K562 (cell line): ENCODE results near the gene ONECUT1. TPM values are rescaled to one million over a fixed set of nuclear protein-coding genes. Genes with fewer than 3 reads are reported as not detected.

Experiments used
- ATAC-seq: fragments of 200-7000 bp; cut with Tn5 transposase; 3 replicates; pipeline ENCODE4 v1.9.1; 2020; ENCODE audit warnings: moderate library complexity
- BruUV-seq: library from RNA; stranded (reverse); fragments of 400-500 nt; replicated peaks from 2 replicates; lab custom pipeline; 2021; lab: Mats Ljungman, UMichigan
- CTCF ChIA-PET: fragments of 300-600 bp; formaldehyde crosslinking; extraction: SDS; loops from one replicate; lab custom pipeline; 2021; ENCODE audit warnings: low intra/inter-chr PET ratio; lab: Yijun Ruan, JAX
- POLR2A ChIA-PET: fragments of 300-600, 350-650 bp; sonication (Branson Sonifier 250); formaldehyde crosslinking; extraction: SDS; loops from one replicate; lab custom pipeline; 2021; ENCODE audit warnings: antibody characterized with exemption, inconsistent platforms; lab: Yijun Ruan, JAX
- DNase-seq, 4 experiments: peaks; one replicate each; pipeline versions ENCODE4 v3.0.0 to v3.0.0-alpha.2; 2011 to 2018; ENCODE audit warnings: low spot score in 3 of 4, mixed read lengths in 3 of 4; ENCODE audit errors: extremely low read depth in 1 of 4
- FAIRE-seq: peaks from 2 replicates; lab custom pipeline; 2011; peaks lifted over from hg19 to GRCh38; lab: Jason Lieb, UNC
- H2AFZ ChIP-seq: 2 replicates; pipeline ENCODE4 v1.6.0; 2011; ENCODE audit warnings: low read depth, low read length, control low read depth, inconsistent platforms
- H3K27ac ChIP-seq: fragments of 200-600 bp; 3 replicates; pipeline ENCODE4 v1.8.0; 2011; ENCODE audit warnings: low read depth, mild to moderate bottlenecking, control low read depth, inconsistent platforms, low read length, moderate library complexity, mixed read lengths; ENCODE audit errors: extremely low read depth
- H3K27me3 ChIP-seq, 2 experiments: fragments of 300-600 bp in 1 of 2; 2 replicates in 1 of 2; 3 replicates in 1 of 2; pipeline versions ENCODE4 v1.6.0 to v1.8.0; 2011; ENCODE audit warnings: inconsistent platforms in 2 of 2, low read length in 2 of 2, mild to moderate bottlenecking in 1 of 2, mixed read lengths in 1 of 2, moderate library complexity in 1 of 2; ENCODE audit not compliant: control insufficient read depth in 2 of 2, insufficient read depth in 2 of 2
- H3K36me3 ChIP-seq: fragments of 300-600 bp; 3 replicates; pipeline ENCODE4 v1.8.0; 2011; ENCODE audit warnings: mild to moderate bottlenecking, low read length, inconsistent platforms; ENCODE audit not compliant: control insufficient read depth, insufficient read depth
- H3K4me1 ChIP-seq, 2 experiments: fragments of 200-600 bp in 1 of 2; replicated peaks in 1 of 2; 2 replicates in 1 of 2; 3 replicates in 1 of 2; pipeline versions ENCODE4 v1.5.1 to v1.8.0; 2011; ENCODE audit warnings: inconsistent platforms in 2 of 2, low read length in 2 of 2, mild to moderate bottlenecking in 1 of 2, mixed read lengths in 1 of 2, moderate library complexity in 1 of 2; ENCODE audit not compliant: control insufficient read depth in 2 of 2, insufficient read depth in 2 of 2
- H3K4me2 ChIP-seq: 2 replicates; pipeline ENCODE4 v1.6.1; 2011; ENCODE audit warnings: low read length, control low read depth, inconsistent platforms, mixed read lengths; ENCODE audit not compliant: insufficient read depth
- H3K4me3 ChIP-seq: fragments of 200-600 bp; sonication (generic), shearing (Covaris generic); 2 replicates; pipeline ENCODE4 v1.5.1; 2016; ENCODE audit warnings: control low read depth, inconsistent platforms
- H3K79me2 ChIP-seq: fragments of 200-600 bp; 3 replicates; pipeline ENCODE4 v1.8.0; 2011; ENCODE audit warnings: low read length, inconsistent platforms; ENCODE audit not compliant: control insufficient read depth, insufficient read depth
- H3K9ac ChIP-seq, 2 experiments: 2 replicates each; pipeline versions ENCODE4 v1.6.0 to v1.6.1; 2011; ENCODE audit warnings: low read depth in 2 of 2, low read length in 2 of 2, control low read depth in 1 of 2, inconsistent platforms in 1 of 2, mild to moderate bottlenecking in 1 of 2, mixed read lengths in 1 of 2; ENCODE audit not compliant: insufficient read depth in 1 of 2
- H3K9me1 ChIP-seq: one replicate; pipeline ENCODE4 v1.6.0; 2011; ENCODE audit warnings: inconsistent platforms, mild to moderate bottlenecking, low read length, moderate library complexity; ENCODE audit not compliant: control insufficient read depth, insufficient read depth
- H3K9me3 ChIP-seq: replicated peaks from 2 replicates; pipeline ENCODE4 v1.5.1; 2011; ENCODE audit warnings: low read depth, low read length, inconsistent platforms; ENCODE audit not compliant: control insufficient read depth, insufficient read depth
- H4K20me1 ChIP-seq: replicated peaks from 2 replicates; pipeline ENCODE4 v1.6.1; 2011; ENCODE audit warnings: low read length, inconsistent platforms, mixed read lengths; ENCODE audit not compliant: control insufficient read depth, insufficient read depth
- ELF2 ChIP-seq: fragments of 250-450 bp; sonication (Bioruptor Pico); IDR thresholded peaks from 2 replicates; pipeline ENCODE4 v1.5.0; 2021; ENCODE audit warnings: mild to moderate bottlenecking
- HLTF ChIP-seq: fragments of 450-650 bp; IDR thresholded peaks from 2 replicates; pipeline ENCODE4 v1.6.1; 2016
- SMARCA5 ChIP-seq: fragments of 450-650 bp; IDR thresholded peaks from 2 replicates; pipeline ENCODE4 v1.6.1; 2016
- ZNF121 ChIP-seq: sonication (generic); formaldehyde crosslinking; conservative IDR thresholded peaks from 2 replicates; pipeline ENCODE4 v1.8.0; 2022; ENCODE audit warnings: missing genetic modification reagents
- WGBS: fragments of 100-300 bp; shearing (Covaris generic); methylation state at CpG from one replicate; pipeline ENCODE4 v1.1.6; 2016; ENCODE audit warnings: low coverage, mixed read lengths; ENCODE audit not compliant: insufficient coverage; ENCODE audit errors: missing lambda C conversion rate; 5-methylcytosine and 5-hydroxymethylcytosine counted together
- in situ Hi-C: fragments of 300-500 bp; cut with MboI; formaldehyde crosslinking; loops from 4 replicates; pipeline ENCODE4 v1.15.0; 2018; ENCODE audit warnings: inconsistent platforms, mixed read lengths
- intact Hi-C: fragments of 100-400 bp; cut with micrococcal nuclease; formaldehyde crosslinking; loops from 2 replicates; pipeline ENCODE4 v1.14.2; 2022
- polyA plus RNA-seq, 8 experiments: library from polyadenylated mRNA; depleted of rRNA in 4 of 8; stranded (reverse) in 5 of 8; unstranded in 3 of 8; fragments of >200 nt; fragmentation: Nextera tagmentation in 2 of 8; fragmentation: Illumina TruSeq in 1 of 8; extraction: Ambion mirVana in 2 of 8; extraction: Trizol in 1 of 8; gene quantifications; 2 replicates each; pipeline versions ENCODE4 v1.2.1 to v1.2.3, GENCODE V29; 2011 to 2014; ENCODE audit warnings: inconsistent platforms in 1 of 8, missing spikeins in 1 of 8
- total RNA-seq, 7 experiments: library from RNA; depleted of rRNA in 6 of 7; stranded (reverse); fragments of >200 nt in 6 of 7; fragmentation: Illumina TruSeq in 2 of 7; extraction: Trizol in 2 of 7; gene quantifications; 2 replicates each; pipeline versions ENCODE4 v1.2.1 to v1.2.3, GENCODE V29; 2011 to 2021; ENCODE audit warnings: low replicate concordance in 1 of 7
- TF ChIP-seq, protein P1 (sequence below), 2 experiments: fragments of 450-650 bp in 1 of 2; sonication (generic) in 1 of 2; formaldehyde crosslinking in 1 of 2; IDR thresholded peaks; 2 replicates each; pipeline versions ENCODE4 v1.7.1 to v1.9.0; 2016 to 2022; ENCODE audit warnings: inconsistent platforms in 1 of 2, mild to moderate bottlenecking in 1 of 2, missing genetic modification reagents in 1 of 2

ONECUT1 gene
- total and polyA plus RNA-seq, 9 of the 15 experiments (the other 6 are each of a cell fraction or from before 2014, with no cell fraction given): not detected

DNA sequence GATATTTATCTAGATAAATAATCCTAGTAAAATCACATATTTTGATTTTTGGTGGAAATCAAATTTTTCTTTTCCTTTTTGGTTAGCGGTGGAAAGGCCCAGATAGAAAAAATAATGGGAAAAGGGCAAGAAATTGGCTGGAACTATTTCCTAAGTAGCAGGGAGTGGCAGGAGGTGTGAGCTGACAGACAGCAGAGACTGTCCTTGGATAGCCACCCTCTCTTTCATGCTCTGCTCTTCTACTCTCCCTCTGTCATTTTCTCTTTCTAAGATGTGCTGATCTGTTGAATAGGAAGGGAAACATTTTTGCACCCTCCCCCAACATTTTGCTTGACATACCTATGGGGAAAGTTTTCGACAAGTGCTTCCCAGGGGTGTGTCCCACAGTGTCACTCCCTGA is 18.9 kb upstream of the ONECUT1 start:
- TF ChIP-seq ZNF121 (CRISPR knock-in tag) (no peak), SMARCA5 (no peak), ELF2 (CRISPR knock-in tag) (no peak), HLTF (no peak)
- TF ChIP-seq, protein P1, sequence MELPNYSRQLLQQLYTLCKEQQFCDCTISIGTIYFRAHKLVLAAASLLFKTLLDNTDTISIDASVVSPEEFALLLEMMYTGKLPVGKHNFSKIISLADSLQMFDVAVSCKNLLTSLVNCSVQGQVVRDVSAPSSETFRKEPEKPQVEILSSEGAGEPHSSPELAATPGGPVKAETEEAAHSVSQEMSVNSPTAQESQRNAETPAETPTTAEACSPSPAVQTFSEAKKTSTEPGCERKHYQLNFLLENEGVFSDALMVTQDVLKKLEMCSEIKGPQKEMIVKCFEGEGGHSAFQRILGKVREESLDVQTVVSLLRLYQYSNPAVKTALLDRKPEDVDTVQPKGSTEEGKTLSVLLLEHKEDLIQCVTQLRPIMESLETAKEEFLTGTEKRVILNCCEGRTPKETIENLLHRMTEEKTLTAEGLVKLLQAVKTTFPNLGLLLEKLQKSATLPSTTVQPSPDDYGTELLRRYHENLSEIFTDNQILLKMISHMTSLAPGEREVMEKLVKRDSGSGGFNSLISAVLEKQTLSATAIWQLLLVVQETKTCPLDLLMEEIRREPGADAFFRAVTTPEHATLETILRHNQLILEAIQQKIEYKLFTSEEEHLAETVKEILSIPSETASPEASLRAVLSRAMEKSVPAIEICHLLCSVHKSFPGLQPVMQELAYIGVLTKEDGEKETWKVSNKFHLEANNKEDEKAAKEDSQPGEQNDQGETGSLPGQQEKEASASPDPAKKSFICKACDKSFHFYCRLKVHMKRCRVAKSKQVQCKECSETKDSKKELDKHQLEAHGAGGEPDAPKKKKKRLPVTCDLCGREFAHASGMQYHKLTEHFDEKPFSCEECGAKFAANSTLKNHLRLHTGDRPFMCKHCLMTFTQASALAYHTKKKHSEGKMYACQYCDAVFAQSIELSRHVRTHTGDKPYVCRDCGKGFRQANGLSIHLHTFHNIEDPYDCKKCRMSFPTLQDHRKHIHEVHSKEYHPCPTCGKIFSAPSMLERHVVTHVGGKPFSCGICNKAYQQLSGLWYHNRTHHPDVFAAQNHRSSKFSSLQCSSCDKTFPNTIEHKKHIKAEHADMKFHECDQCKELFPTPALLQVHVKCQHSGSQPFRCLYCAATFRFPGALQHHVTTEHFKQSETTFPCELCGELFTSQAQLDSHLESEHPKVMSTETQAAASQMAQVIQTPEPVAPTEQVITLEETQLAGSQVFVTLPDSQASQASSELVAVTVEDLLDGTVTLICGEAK (IDR thresholded peaks at IDR 0.05): no peak
- TF ChIP-seq, protein P1 (CRISPR knock-in tag; IDR thresholded peaks at IDR 0.05): no peak
- Histone ChIP-seq H3K27me3 (peaks cover 5 to 16% of the 10 kb centered on the region in 2 experiments; a peak in 3 of 5 replicates), H3K4me2 (no peak overlapping the region), H2AFZ (no peak overlapping the region), H3K79me2 (no peaks in the 10 kb centered on the region), H3K4me1 (peaks cover 0 to 13% of the 10 kb centered on the region in 2 experiments; a peak in 1 of 5 replicates), H4K20me1 (no peaks in the 10 kb centered on the region), H3K27ac (no peak overlapping the region), H3K9ac (no peak overlapping the region), H3K9me1 (no peaks in the 10 kb centered on the region), H3K36me3 (no peaks in the 10 kb centered on the region), H3K4me3 (no peak overlapping the region), H3K9me3 (no peaks in the 10 kb centered on the region)
- no TSS peak for BruUV-seq
- in situ Hi-C loops: no loop called here
- DNase-seq: no peak
- no peak for FAIRE-seq
- intact Hi-C loops: no loop called here
- ChIA-PET CTCF (no interaction called here), POLR2A (interaction anchor here (1.7 kb wide), 1 partner anchor 8 kb away, joined by 3 read pairs; no protein-coding TSS in a partner anchor)
- no peak for ATAC-seq
- 0% methylated on average over 2 of the region's 2 CpGs for WGBS
